Measurements from ENCODE around the gene MCF2. TPM values are rescaled to one million over a fixed set of nuclear protein-coding genes. Genes with fewer than 3 reads are reported as not detected.

Gene MCF2
- total RNA-seq, 1 experiment from 2014 or later, result 0.39 TPM

- H3K9me3 ChIP-seq (ENCODE audit: control insufficient read depth, low read depth, low read length), result no peaks in the 10 kb centered on the region
- no peak for DNase-seq
- H3K56ac ChIP-seq (ENCODE audit: insufficient read length, low read depth, low read length), result no peak overlapping the region
- H3K14ac ChIP-seq (ENCODE audit: insufficient read depth, low read length), result no peak overlapping the region
- H2BK120ac ChIP-seq (ENCODE audit: low read depth, low read length, poor library complexity, severe bottlenecking), result no peak overlapping the region
- H3K27ac ChIP-seq (ENCODE audit: insufficient read length, low read depth, low read length), result no peak overlapping the region
- H3K27me3 ChIP-seq (ENCODE audit: insufficient read depth, low read length), result no peaks in the 10 kb centered on the region
- no peak overlapping the region for H3K4me2 ChIP-seq (ENCODE audit: insufficient read depth, insufficient read length, low read length)
- H3K9me3 Mint-ChIP-seq, result peaks cover 0 to 39% of the 10 kb centered on the region in 2 experiments; a peak in 3 of 5 replicates
- no peak overlapping the region for H3T11ph ChIP-seq (ENCODE audit: low read length)
- TF ChIP-seq, protein P1, sequence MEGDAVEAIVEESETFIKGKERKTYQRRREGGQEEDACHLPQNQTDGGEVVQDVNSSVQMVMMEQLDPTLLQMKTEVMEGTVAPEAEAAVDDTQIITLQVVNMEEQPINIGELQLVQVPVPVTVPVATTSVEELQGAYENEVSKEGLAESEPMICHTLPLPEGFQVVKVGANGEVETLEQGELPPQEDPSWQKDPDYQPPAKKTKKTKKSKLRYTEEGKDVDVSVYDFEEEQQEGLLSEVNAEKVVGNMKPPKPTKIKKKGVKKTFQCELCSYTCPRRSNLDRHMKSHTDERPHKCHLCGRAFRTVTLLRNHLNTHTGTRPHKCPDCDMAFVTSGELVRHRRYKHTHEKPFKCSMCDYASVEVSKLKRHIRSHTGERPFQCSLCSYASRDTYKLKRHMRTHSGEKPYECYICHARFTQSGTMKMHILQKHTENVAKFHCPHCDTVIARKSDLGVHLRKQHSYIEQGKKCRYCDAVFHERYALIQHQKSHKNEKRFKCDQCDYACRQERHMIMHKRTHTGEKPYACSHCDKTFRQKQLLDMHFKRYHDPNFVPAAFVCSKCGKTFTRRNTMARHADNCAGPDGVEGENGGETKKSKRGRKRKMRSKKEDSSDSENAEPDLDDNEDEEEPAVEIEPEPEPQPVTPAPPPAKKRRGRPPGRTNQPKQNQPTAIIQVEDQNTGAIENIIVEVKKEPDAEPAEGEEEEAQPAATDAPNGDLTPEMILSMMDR (conservative IDR thresholded peaks at IDR 0.05), result no peak
- no peak overlapping the region for H4K91ac ChIP-seq (ENCODE audit: insufficient read length, low read depth, low read length)
- H2AK5ac ChIP-seq (ENCODE audit: insufficient read length, low read length), result no peak overlapping the region
- no peaks in the 10 kb centered on the region for H3K79me1 ChIP-seq (ENCODE audit: insufficient read depth, low read depth, low read length, poor library complexity, severe bottlenecking)
- H3K36me3 Mint-ChIP-seq (ENCODE audit: insufficient read depth in 1 of 3, low read depth in 3 of 3), result no peaks in the 10 kb centered on the region
- H2BK5ac ChIP-seq (ENCODE audit: insufficient read length, low read length), result no peak overlapping the region
- H4K5ac ChIP-seq (ENCODE audit: insufficient read length, low read depth, low read length), result no peak overlapping the region
- no peak overlapping the region for H2BK15ac ChIP-seq (ENCODE audit: low read depth, low read length)
- no peak overlapping the region for H3K18ac ChIP-seq (ENCODE audit: insufficient read length, low read depth, low read length)
- WGBS (ENCODE audit: extremely low coverage, insufficient read length, low lambda C conversion rate), result no CpG with 5 or more reads among the region's 4 CpGs
- no peak overlapping the region for H2BK12ac ChIP-seq (ENCODE audit: insufficient read length, low read depth, low read length)
- H3K27ac Mint-ChIP-seq, result no peak overlapping the region
- no peaks in the 10 kb centered on the region for H3K4me1 ChIP-seq (ENCODE audit: insufficient read depth, low read length)
- H2BK20ac ChIP-seq (ENCODE audit: low read depth, low read length, poor library complexity, severe bottlenecking), result no peak overlapping the region
- no peak overlapping the region for H3K4ac ChIP-seq (ENCODE audit: low read depth, low read length)
- no peaks in the 10 kb centered on the region for H3K79me2 ChIP-seq (ENCODE audit: insufficient read depth, low read length)
- no peaks in the 10 kb centered on the region; the same call in 1 of the 2 replicates for H3K27me3 Mint-ChIP-seq (ENCODE audit: low read depth)
- no peak overlapping the region for H3K23ac ChIP-seq (ENCODE audit: insufficient read length, low read depth, low read length)
- H3K4me1 Mint-ChIP-seq, result no peaks in the 10 kb centered on the region
- H4K8ac ChIP-seq (replicated peaks; ENCODE audit: insufficient read length, low read depth, low read length), result no peak overlapping the region
- H3K23me2 ChIP-seq (ENCODE audit: insufficient read length, low read depth, low read length, poor library complexity, severe bottlenecking), result no peaks in the 10 kb centered on the region
- no peaks in the 10 kb centered on the region for H4K20me1 ChIP-seq (ENCODE audit: control insufficient read depth, insufficient read depth, insufficient read length)
- H3K4me3 Mint-ChIP-seq, result no peak overlapping the region
- no peak overlapping the region for H2AFZ ChIP-seq (ENCODE audit: low read length)
- H3K9ac ChIP-seq (ENCODE audit: extremely low read depth, insufficient read length, low read length), result no peak overlapping the region
Observed at GRCh38 chrX:139533444-139533843, 174.5 kb downstream of the MCF2 start.
